ENCODE measurements around the gene HPN.

Gene HPN

DNA sequence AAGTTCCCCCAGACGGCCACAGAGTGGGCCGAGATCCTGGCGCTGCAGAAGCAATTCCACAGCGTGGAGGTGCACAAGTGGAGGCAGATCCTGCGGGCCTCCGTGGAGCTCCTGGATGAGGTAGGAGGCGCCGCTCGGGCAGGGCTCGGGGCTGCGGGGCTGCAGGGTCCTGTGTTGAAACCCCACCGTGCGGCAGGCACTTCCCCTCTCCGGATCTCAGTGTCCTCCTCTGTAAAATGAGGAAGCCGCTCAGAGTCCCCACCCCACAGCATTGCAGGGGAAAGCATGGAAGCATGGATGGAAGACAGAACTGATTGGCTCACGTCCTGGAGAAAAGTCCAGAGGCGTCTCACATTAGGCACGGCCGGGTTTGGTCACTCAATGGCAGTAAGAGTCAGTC, 18.1 kb upstream of the HPN start:
- TF ChIP-seq, protein P1, sequence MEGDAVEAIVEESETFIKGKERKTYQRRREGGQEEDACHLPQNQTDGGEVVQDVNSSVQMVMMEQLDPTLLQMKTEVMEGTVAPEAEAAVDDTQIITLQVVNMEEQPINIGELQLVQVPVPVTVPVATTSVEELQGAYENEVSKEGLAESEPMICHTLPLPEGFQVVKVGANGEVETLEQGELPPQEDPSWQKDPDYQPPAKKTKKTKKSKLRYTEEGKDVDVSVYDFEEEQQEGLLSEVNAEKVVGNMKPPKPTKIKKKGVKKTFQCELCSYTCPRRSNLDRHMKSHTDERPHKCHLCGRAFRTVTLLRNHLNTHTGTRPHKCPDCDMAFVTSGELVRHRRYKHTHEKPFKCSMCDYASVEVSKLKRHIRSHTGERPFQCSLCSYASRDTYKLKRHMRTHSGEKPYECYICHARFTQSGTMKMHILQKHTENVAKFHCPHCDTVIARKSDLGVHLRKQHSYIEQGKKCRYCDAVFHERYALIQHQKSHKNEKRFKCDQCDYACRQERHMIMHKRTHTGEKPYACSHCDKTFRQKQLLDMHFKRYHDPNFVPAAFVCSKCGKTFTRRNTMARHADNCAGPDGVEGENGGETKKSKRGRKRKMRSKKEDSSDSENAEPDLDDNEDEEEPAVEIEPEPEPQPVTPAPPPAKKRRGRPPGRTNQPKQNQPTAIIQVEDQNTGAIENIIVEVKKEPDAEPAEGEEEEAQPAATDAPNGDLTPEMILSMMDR (IDR thresholded peaks at IDR 0.05) = no peak

DNA sequence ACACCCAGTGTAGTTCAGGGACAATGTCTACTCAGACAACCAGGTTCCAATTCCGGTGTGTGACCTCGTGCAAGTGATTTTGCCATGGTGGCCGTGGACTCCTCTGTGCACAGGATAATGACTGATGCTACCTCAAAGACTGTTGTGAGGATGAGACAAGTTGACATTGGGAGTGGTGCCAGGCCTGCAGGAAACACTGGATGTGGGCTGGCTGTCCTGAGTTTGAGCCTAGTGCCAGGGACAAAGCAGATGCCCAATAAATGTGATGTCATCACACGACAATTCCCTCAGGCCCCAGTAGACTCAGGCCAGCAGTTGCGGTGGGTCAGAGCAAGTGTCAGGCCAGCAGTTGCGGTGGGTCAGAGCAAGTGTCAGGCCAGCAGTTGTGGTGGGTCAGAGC, 17.4 kb upstream of the HPN start:
- TF ChIP-seq, protein P1 (IDR thresholded peaks at IDR 0.05) = no peak

DNA sequence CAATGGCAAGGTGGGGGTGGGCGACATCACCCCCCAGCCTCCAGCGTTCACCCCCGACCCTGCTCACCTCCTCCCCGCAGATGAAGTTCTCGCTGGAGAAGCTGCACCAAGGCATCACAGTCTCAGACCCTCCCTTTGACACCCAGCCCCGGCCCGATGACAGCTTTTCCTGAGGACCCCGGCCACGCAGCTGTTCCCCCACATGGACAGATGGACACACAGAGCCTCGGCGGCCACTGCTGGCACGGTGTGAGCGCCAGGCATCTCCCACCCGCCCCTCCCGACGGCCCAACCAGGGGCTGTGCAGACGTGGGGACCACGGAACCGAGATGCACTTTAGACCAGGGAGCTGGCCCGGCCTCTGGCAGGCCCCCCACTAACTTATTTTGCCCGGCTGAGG, 15.6 kb upstream of the HPN start:
- TF ChIP-seq, protein P1 (IDR thresholded peaks at IDR 0.05) = no peak

DNA sequence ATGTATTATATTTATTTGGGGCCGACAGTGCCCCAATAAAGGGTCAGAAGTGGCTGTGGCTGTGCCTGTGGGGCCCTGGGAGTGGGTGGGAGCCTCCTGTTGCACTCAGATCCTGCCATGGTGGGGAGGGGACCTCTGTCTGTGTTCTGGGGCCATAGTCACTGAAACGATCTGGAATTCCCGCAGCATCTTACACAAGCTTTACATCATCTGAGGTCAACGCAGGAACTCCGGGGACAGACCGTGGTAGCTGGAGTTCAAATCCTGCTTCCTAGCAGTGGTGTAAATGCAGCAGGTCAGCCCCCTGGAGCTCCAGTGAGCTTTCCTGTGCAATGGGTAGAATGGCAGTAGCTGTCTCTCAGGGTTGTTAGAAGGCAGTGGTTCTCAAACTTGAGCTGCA, 15.1 kb upstream of the HPN start:
- TF ChIP-seq, protein P1 (IDR thresholded peaks at IDR 0.05) = no peak

DNA sequence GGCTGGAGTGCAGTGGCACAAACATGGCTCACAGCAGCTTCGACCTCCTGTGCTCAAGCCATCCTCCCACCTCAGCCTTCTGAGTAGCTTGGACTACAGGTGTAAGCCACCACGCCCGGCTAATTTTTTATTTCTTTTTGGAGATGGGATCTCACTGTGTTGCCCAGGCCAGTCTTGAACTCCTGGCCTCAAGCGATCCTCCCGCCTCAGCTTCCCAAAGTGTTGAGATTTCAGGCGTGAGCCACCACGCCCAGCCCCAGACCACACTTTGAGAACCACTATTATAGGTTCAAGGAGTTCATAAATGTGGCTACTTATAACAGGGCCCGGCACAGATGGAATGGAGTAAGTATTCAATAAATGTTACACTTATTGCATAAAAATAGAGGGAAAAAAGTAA, 14.5 kb upstream of the HPN start:
- TF ChIP-seq, protein P1 (IDR thresholded peaks at IDR 0.05) = no peak

DNA sequence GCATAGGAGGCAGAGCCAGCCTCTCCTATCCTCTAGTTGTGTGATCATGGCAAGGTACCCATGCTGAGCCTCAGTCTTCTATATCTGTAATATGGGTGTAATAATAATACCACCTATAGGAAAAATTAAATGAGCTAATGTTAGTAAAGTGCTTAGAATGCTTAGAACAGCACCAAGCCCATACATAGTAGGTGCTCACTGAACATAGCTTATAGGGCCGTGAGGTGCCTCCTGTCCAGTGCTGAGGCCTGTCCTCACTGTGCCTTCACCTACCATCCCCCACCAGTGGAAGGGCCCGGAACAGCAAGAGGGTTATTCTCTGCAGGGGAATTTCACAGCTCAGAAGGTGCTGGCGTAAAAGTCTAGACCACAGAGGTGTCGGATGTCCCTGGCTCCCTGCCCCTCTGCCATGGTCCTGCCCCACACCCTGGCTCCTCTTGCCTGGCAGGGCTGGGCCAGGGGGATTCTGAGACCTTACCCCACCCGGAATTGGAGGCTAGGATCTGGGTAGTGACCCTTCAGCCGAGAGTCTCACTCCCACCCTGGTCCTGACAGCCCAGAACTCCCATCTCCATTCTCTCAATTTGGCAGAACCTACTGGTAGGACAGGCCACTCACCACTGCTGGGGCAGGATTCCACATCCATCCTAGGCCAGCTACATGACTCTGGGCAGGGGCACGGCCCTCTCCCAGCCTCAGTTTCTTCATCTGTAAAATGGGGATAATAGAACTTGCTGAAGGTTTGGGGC, 13.5 kb upstream of the HPN start:
- TF ChIP-seq, protein P1 (IDR thresholded peaks at IDR 0.05) = no peak

DNA sequence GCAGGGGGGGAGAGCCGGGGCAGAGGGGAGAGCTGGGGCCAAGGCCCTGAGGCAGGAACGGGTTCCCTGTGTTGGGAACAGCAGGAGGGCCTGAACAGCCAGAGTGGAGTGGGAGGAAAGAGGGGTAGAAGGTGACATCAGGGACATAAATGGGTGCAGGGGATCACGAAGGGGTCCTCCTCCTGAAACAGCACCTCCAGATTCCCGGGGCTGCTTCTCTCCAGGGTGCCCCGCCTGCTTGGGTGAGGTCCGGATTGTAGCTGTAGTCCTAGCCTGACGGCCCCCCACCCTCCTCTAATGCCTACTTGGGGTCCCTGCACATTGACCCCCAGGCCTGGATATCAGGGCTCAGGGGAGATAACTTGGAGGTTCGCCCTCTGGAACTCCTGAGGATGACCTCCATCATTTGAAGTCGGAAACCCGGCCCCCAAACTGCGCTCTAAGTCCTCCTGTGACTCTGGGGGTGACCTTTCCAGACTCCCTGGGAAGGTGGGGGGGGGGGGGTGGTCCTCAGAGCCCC, 11.7 kb upstream of the HPN start:
- TF ChIP-seq, protein P1 (IDR thresholded peaks at IDR 0.05) = no peak

Measured in LNCAP (cell line).